ENCODE data around the gene CCDC183. TPM values are rescaled to one million over a fixed set of nuclear protein-coding genes. Genes with fewer than 3 reads are reported as not detected.

The CCDC183 gene
- total RNA-seq, 1 donor from 2014 or later: not detected

DNA sequence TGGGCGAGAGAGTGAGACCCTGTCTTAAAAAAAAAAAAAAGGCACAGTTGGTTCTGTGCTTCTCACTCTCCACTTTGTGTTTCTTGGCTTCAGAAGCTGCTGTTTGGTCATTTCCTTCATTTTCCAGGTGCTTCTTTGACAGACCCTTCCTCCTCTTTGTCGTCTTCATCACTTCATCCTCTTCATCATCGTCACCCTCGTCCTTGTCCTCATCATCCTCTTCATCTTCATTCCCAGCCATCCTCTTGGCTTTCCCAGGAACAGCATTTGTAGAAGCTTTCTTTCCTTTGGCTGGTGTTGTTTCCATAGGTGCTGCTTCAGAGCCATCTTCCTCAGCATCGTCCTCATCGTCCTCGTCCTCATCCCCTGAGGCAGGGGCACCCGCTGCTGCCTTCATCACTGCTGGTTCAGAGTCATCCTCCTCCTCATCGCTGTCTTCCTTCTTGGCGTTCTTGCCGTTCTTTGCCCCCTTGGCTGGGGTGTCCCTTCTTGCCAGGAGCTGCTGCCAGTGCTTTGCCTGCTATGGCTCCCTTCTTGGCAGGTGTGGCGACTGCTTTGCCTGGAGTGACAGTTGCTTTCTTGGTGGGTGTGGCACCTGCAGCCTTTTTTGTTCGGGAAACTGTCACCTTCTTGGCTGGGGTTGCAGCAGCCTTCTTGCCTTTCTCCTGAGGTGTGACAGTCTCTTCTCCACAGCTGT is 18.7 kb downstream of the CCDC183 start:
- no peaks in the 10 kb centered on the region for H3K9me3 Mint-ChIP-seq

DNA sequence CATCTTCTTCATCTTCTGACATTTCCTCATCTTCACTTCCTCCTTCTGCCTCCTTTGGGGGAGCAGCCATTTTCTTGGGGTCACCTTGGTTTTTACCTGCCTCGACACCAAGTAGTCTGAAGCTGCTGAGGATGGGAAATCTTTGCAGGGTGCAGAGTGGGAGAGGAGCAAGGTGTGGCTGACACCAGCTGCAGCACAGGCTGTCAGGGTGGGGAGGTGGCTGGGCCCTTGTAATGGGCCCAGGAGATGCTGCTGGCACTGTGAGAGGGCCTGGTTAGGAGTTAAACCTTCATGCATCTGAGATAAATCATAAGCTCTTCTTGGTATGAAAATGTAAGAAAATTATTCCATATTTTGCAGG is 19.3 kb downstream of the CCDC183 start:
- DNase-seq (no peak), ATAC-seq (ENCODE audit: low read depth) (no peak)
- intact Hi-C loops (cut with micrococcal nuclease): no loop called here

More for the DNA sequence above, 18.7 kb downstream of the CCDC183 start:
- intact Hi-C loops (cut with micrococcal nuclease): no loop called here
- H3K4me3 Mint-ChIP-seq: no peak overlapping the region
- ChIA-PET CTCF (interaction anchor here (1.2 kb wide), 1 partner anchor 27 kb away, joined by 3 read pairs; the partner anchor contains the start of gene AJM1), POLR2A (interaction anchor here (0.6 kb wide), 1 partner anchor 305 kb away, joined by 3 read pairs; no protein-coding TSS in a partner anchor)
- H3K36me3 Mint-ChIP-seq (ENCODE audit: low read depth): peaks cover 39% of the 10 kb centered on the region
- no peak overlapping the region for H3K27ac Mint-ChIP-seq
- TF ChIP-seq, protein P1, sequence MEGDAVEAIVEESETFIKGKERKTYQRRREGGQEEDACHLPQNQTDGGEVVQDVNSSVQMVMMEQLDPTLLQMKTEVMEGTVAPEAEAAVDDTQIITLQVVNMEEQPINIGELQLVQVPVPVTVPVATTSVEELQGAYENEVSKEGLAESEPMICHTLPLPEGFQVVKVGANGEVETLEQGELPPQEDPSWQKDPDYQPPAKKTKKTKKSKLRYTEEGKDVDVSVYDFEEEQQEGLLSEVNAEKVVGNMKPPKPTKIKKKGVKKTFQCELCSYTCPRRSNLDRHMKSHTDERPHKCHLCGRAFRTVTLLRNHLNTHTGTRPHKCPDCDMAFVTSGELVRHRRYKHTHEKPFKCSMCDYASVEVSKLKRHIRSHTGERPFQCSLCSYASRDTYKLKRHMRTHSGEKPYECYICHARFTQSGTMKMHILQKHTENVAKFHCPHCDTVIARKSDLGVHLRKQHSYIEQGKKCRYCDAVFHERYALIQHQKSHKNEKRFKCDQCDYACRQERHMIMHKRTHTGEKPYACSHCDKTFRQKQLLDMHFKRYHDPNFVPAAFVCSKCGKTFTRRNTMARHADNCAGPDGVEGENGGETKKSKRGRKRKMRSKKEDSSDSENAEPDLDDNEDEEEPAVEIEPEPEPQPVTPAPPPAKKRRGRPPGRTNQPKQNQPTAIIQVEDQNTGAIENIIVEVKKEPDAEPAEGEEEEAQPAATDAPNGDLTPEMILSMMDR (IDR thresholded peaks at IDR 0.05): no peak
- H3K4me1 Mint-ChIP-seq: peaks cover 25% of the 10 kb centered on the region
- H3K27me3 Mint-ChIP-seq: no peaks in the 10 kb centered on the region
- ATAC-seq (ENCODE audit: low read depth) (no peak), DNase-seq (no peak)

DNA sequence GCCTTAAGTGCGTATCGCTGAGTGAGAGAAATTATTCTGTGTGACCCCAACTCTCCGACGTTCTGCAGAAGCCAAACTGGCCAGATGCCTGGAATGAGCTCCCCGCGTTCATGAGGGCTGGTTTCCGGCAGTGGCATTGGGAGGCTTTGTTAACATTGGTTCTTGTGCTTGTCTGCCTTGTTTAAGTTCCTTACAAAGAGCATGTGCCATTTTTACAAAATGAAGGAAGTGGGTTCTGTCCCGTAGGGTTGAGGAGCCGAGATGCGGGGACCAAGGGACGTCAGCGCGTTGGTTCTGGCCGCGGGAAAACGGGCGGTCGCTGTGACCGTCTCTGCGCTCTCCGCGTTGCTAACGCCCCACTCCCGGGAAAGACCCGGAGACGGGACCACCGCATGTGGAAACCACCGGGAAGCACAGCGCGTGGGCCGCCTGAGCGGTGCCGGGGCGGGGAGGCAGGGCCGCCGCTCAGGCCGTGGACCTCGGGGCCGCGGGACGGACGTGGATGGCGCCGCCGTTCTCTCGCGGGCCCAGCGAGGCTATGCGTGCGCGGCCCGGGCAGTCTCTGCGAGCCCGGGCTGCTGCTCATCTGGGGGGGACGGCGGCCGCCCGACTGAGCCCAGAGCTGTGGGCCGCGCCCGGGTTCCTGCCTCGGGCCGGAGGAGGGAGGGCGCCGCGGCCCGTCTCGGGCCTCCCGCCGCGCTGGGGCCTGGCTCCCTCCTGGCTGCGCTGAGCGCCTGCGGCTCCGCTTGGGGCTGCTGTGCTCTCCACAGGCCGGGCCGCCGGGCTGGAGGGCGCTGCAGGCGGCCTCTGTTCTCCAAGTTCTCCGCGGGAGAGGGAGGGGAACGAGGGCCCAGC is 25.1 kb downstream of the CCDC183 start:
- Mint-ChIP-seq H3K27me3 (no peaks in the 10 kb centered on the region), H3K36me3 (ENCODE audit: low read depth) (peaks cover 35% of the 10 kb centered on the region), H3K4me3 (no peak overlapping the region), H3K9me3 (no peaks in the 10 kb centered on the region), H3K27ac (no peak overlapping the region), H3K4me1 (peaks cover 6% of the 10 kb centered on the region)
- ATAC-seq (ENCODE audit: low read depth): no peak
- ChIA-PET CTCF (interaction anchor here (1.0 kb wide), 1 partner anchor 21 kb away, joined by 3 read pairs; the partner anchor contains the start of gene AJM1), POLR2A (no interaction called here)
- no peak for DNase-seq
- TF ChIP-seq, protein P1 (IDR thresholded peaks at IDR 0.05): no peak
- intact Hi-C loops (cut with micrococcal nuclease): no loop called here

More for the DNA sequence above, 19.3 kb downstream of the CCDC183 start:
- CTCF ChIA-PET: no interaction called here
- TF ChIP-seq, protein P1 (IDR thresholded peaks at IDR 0.05): no peak
- Mint-ChIP-seq H3K36me3 (ENCODE audit: low read depth) (peaks cover 35% of the 10 kb centered on the region), H3K4me3 (no peak overlapping the region), H3K9me3 (no peaks in the 10 kb centered on the region), H3K27ac (no peak overlapping the region), H3K4me1 (peaks cover 21% of the 10 kb centered on the region), H3K27me3 (no peaks in the 10 kb centered on the region)
- POLR2A ChIA-PET: no interaction called here

DNA sequence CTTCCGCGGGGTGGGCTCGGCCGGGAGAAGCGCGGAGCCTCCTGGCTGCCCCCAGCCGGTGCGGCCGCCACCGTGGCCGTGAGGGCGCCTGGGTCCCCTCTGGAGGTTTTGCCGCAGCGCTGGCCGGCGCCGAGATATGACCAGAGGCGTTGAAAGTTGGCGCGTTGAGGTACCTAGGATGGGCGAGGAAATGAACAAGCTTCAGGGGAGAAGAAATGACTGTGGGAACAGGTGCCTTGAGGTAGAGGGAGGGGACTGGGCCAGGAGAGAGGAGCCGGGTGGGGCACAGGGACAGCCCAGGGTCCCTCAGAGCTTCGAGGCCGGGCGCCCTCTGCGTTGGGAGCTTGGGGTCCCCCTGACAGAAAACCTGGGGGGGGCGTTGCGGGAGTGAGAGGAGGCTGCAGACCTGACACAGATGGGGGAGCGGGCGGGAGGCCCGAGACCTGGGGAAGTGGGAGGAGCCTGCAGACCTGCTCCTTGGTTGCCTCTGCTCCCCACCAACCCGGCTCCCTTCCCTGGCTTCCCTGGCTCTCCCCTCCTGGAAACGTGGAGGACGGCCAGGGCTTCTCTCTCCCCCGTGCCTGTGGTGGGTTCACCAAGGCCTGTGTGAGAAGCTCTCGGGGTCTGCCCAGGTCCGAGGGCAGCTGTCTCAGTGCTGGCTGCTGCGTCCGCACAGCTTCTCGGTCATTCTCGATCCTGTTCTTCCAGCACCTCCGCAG is 25.8 kb downstream of the CCDC183 start:
- no peak for DNase-seq
- intact Hi-C loops (cut with micrococcal nuclease): no loop called here
- CTCF ChIA-PET: no interaction called here

More for the DNA sequence above, 25.8 kb downstream of the CCDC183 start:
- no peak overlapping the region for H3K4me3 Mint-ChIP-seq
- peaks cover 38% of the 10 kb centered on the region for H3K36me3 Mint-ChIP-seq (ENCODE audit: low read depth)
- no peak for ATAC-seq (ENCODE audit: low read depth)
- peaks cover 6% of the 10 kb centered on the region for H3K4me1 Mint-ChIP-seq
- no peak overlapping the region for H3K27ac Mint-ChIP-seq
- TF ChIP-seq, protein P1 (IDR thresholded peaks at IDR 0.05): no peak
- no peaks in the 10 kb centered on the region for H3K9me3 Mint-ChIP-seq
- no peaks in the 10 kb centered on the region for H3K27me3 Mint-ChIP-seq
- POLR2A ChIA-PET: no interaction called here
